HL-60 (cell line): Measurements from ENCODE around the gene SAP30BP.

ENCODE experiments used
- GABPA ChIP-seq: IDR thresholded peaks from 2 replicates; pipeline ENCODE4 v1.6.1; 2012; ENCODE audit warnings: low read depth
- POLR2AphosphoS5 ChIP-seq: IDR thresholded peaks from 2 replicates; pipeline ENCODE4 v1.6.1; 2012; ENCODE audit warnings: low read depth
- REST ChIP-seq: IDR thresholded peaks from 2 replicates; pipeline ENCODE4 v1.6.1; 2012; ENCODE audit warnings: low read depth; ENCODE audit not compliant: insufficient replicate concordance
- SPI1 ChIP-seq: IDR thresholded peaks from 2 replicates; pipeline ENCODE4 v1.6.1; 2012; ENCODE audit warnings: low read depth, mild to moderate bottlenecking, borderline replicate concordance
- TF ChIP-seq, protein P1 (sequence below): IDR thresholded peaks from one replicate; pipeline ENCODE4 v1.5.1; 2011; ENCODE audit warnings: low read length, control low read depth, inconsistent platforms; ENCODE audit not compliant: insufficient read depth

- TF ChIP-seq, protein P1, sequence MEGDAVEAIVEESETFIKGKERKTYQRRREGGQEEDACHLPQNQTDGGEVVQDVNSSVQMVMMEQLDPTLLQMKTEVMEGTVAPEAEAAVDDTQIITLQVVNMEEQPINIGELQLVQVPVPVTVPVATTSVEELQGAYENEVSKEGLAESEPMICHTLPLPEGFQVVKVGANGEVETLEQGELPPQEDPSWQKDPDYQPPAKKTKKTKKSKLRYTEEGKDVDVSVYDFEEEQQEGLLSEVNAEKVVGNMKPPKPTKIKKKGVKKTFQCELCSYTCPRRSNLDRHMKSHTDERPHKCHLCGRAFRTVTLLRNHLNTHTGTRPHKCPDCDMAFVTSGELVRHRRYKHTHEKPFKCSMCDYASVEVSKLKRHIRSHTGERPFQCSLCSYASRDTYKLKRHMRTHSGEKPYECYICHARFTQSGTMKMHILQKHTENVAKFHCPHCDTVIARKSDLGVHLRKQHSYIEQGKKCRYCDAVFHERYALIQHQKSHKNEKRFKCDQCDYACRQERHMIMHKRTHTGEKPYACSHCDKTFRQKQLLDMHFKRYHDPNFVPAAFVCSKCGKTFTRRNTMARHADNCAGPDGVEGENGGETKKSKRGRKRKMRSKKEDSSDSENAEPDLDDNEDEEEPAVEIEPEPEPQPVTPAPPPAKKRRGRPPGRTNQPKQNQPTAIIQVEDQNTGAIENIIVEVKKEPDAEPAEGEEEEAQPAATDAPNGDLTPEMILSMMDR = no peak
- TF ChIP-seq POLR2AphosphoS5 (no peak), SPI1 (no peak), REST (no peak), GABPA (no peak)
Measured at GRCh38 chr17:75739801-75740200, 72.7 kb downstream of the SAP30BP start.
